Measurements from ENCODE around the gene NTPCR. TPM values are rescaled to one million over a fixed set of nuclear protein-coding genes. Genes with fewer than 3 reads are reported as not detected.

The NTPCR gene, protein sequence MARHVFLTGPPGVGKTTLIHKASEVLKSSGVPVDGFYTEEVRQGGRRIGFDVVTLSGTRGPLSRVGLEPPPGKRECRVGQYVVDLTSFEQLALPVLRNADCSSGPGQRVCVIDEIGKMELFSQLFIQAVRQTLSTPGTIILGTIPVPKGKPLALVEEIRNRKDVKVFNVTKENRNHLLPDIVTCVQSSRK
- total RNA-seq (ENCODE audit: low replicate concordance), result 15.8 and 17.4 TPM in 2 replicates

DNA sequence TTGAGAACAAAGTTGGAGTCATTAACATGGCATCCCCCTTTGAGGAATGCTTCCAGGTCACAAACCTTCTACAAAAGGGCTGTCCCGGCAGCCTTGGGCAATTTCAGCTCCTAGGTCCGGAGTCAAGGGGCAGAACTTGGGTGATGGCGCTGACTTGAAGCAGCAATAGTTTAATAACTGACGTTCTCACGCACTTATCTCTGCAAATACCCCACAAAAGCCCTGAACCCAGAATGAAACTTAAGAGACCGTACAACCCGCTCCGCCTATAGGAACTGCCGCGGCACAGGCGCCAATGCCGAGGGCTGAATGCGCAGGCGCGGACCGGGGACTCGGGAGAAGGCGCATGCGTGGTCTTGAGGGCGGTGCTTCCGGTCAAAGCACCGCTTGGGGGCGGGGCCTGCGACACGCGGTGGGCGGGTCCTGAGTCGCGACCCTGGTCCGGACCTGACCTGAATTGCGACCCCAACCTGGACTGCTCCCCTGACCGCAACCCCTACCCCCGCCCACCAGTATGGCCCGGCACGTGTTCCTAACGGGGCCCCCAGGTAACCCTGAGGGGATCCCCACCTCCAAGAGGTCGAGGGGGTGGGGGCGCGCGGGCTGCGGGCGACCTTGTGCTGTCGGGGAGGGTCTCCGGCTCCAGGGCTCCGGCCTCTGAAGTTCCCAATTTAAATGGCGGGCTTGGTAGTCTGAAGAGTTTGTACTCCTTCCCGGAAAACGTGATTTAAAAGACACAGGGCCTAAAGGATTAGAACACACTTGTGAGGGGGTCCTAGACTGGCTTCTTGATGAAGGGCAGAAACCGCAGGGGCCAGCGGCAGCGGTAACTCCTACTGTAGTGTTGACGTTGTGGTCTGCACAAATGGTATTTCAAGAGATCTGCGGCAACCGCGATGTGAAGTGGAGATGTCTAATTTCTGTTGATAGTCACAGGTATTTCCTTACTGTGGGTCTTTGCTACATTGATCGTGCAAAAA is at the start of gene NTPCR:
Gene NTPCR (plus strand): TSS at position 415 of the 980 bp plus-strand sequence. CDS start 100 bp downstream, at position 515.

Other genes starting within 250 kb of the NTPCR start
- gene MAP10, start 145.2 kb upstream of the NTPCR start, total RNA-seq (ENCODE audit: low replicate concordance), result 0.75 and 0.94 TPM in 2 replicates

Measured in smooth muscle cell of the coronary artery (primary cell).